OCI-LY3 (cell line): ENCODE measurements around the gene PPP3CA.

Experiments used
- EZH2phosphoT487 ChIP-seq: fragments of 200-600 bp; shearing (Covaris generic); IDR thresholded peaks from 2 replicates; pipeline ENCODE4 v1.6.1; 2018; ENCODE audit warnings: antibody characterized with exemption, mixed run types, low read depth
- TF ChIP-seq, protein P1 (sequence below): fragments of 200-600, 300-600 bp; sonication (generic); IDR thresholded peaks from 2 replicates; pipeline ENCODE4 v1.5.1; 2014; ENCODE audit warnings: antibody characterized with exemption, low read length, low read depth

GRCh38 chr4:101171747-101172146, 175.6 kb downstream of the PPP3CA start:
- TF ChIP-seq, protein P1, sequence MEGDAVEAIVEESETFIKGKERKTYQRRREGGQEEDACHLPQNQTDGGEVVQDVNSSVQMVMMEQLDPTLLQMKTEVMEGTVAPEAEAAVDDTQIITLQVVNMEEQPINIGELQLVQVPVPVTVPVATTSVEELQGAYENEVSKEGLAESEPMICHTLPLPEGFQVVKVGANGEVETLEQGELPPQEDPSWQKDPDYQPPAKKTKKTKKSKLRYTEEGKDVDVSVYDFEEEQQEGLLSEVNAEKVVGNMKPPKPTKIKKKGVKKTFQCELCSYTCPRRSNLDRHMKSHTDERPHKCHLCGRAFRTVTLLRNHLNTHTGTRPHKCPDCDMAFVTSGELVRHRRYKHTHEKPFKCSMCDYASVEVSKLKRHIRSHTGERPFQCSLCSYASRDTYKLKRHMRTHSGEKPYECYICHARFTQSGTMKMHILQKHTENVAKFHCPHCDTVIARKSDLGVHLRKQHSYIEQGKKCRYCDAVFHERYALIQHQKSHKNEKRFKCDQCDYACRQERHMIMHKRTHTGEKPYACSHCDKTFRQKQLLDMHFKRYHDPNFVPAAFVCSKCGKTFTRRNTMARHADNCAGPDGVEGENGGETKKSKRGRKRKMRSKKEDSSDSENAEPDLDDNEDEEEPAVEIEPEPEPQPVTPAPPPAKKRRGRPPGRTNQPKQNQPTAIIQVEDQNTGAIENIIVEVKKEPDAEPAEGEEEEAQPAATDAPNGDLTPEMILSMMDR, result no peak
- no peak for TF ChIP-seq EZH2phosphoT487
